Aorta (tissue), 5 donors: ENCODE results near the gene EXOC3L1. TPM values are rescaled to one million over a fixed set of nuclear protein-coding genes. Genes with fewer than 3 reads are reported as not detected.

Experiments
- ATAC-seq: fragments of 200-7000 bp; cut with Tn5 transposase; one replicate; pipeline ENCODE4 v1.9.1; 2022; ENCODE audit warnings: moderate library complexity; ENCODE audit not compliant: low FRiP score
- DNase-seq, 2 donors: peaks; one replicate each; pipeline ENCODE4 v3.0.0-alpha.2; 2020
- H3K27ac ChIP-seq, 2 donors: one replicate each; pipeline ENCODE4 v1.5.1; 2013; ENCODE audit warnings: low read length in 2 of 2, mild to moderate bottlenecking in 2 of 2, moderate library complexity in 2 of 2, control low read depth in 1 of 2, inconsistent platforms in 1 of 2, low read depth in 1 of 2
- H3K27me3 ChIP-seq, 2 donors: one replicate each; pipeline ENCODE4 v1.6.1; 2013; ENCODE audit warnings: control low read depth in 1 of 2, low read length in 1 of 2, mild to moderate bottlenecking in 1 of 2, moderate library complexity in 1 of 2; ENCODE audit not compliant: insufficient read depth in 2 of 2, control insufficient read depth in 1 of 2
- H3K36me3 ChIP-seq, 2 donors: one replicate each; pipeline ENCODE4 v1.6.1; 2013; ENCODE audit warnings: control low read depth in 1 of 2, low read length in 1 of 2, mild to moderate bottlenecking in 1 of 2; ENCODE audit not compliant: insufficient read depth in 2 of 2, control insufficient read depth in 1 of 2
- H3K4me1 ChIP-seq, 2 donors: one replicate each; pipeline ENCODE4 v1.6.1; 2013; ENCODE audit warnings: low read length in 2 of 2, control low read depth in 1 of 2, mild to moderate bottlenecking in 1 of 2, moderate library complexity in 1 of 2; ENCODE audit not compliant: insufficient read depth in 2 of 2, control insufficient read depth in 1 of 2
- H3K4me3 ChIP-seq, 2 donors: one replicate each; pipeline ENCODE4 v1.5.1; 2013; ENCODE audit warnings: low read length in 2 of 2, control low read depth in 1 of 2, mild to moderate bottlenecking in 1 of 2
- H3K9me3 ChIP-seq: one replicate; pipeline ENCODE4 v1.6.1; 2013; ENCODE audit warnings: mild to moderate bottlenecking, low read length; ENCODE audit not compliant: control insufficient read depth
- WGBS, 2 donors: extraction: QIAGEN DNeasy Blood & Tissue Kit; methylation state at CpG; one replicate each; pipeline ENCODE4 v1.1.7; 2013; 5-methylcytosine and 5-hydroxymethylcytosine counted together
- intact Hi-C, 2 donors: fragments of 100-400 bp; cut with DNase I; formaldehyde crosslinking; loops; one replicate each; pipeline versions ENCODE4 v1.14.2 to v1.15.0; 2022
- polyA plus RNA-seq, 2 donors: library from polyadenylated mRNA; stranded (reverse); fragments of 200-250 nt; gene quantifications; one replicate each; pipeline ENCODE4 v1.2.3, GENCODE V29; 2013
- total RNA-seq, 2 donors: library from RNA; stranded (reverse); fragmentation: NEBNext Ultra II Directional; extraction: Animal tissue kit (Norgen Biotek cat#: 25700); gene quantifications; one replicate each; pipeline ENCODE4 v1.2.1, GENCODE V29; 2021
- donor health status: healthy with polysubstance abuse.
- donor health status: Bipolar disorder and iron deficiency.
- donor health status: DM: no; HTN: no; CAD: no.
- donor health status: DM: no; HTN: no; CAD: no.
- donor health status: DM: yes; HTN: yes; CAD: no.

EXOC3L1 gene
- total and polyA plus RNA-seq, 4 donors, result 0.51 to 4.4 (median 1.5) TPM

GRCh38 chr16:67157106-67157748 lies 32.7 kb downstream of the EXOC3L1 start:
- Histone ChIP-seq H3K4me1 (no peaks in the 10 kb centered on the region), H3K4me3 (no peak overlapping the region), H3K9me3 (no peaks in the 10 kb centered on the region), H3K27me3 (no peaks in the 10 kb centered on the region), H3K36me3 (no peaks in the 10 kb centered on the region), H3K27ac (no peak overlapping the region)
- ATAC-seq (no peak), DNase-seq (no peak)
- WGBS, 2 donors, result 77 to 78% methylated on average over 7 of the region's 7 CpGs
- intact Hi-C loops, result loop anchor here in 1 of 2 donors (5.0 to 10.0 kb wide), 2 partner anchors 140 to 262 kb away; no protein-coding TSS in a partner anchor

DNA sequence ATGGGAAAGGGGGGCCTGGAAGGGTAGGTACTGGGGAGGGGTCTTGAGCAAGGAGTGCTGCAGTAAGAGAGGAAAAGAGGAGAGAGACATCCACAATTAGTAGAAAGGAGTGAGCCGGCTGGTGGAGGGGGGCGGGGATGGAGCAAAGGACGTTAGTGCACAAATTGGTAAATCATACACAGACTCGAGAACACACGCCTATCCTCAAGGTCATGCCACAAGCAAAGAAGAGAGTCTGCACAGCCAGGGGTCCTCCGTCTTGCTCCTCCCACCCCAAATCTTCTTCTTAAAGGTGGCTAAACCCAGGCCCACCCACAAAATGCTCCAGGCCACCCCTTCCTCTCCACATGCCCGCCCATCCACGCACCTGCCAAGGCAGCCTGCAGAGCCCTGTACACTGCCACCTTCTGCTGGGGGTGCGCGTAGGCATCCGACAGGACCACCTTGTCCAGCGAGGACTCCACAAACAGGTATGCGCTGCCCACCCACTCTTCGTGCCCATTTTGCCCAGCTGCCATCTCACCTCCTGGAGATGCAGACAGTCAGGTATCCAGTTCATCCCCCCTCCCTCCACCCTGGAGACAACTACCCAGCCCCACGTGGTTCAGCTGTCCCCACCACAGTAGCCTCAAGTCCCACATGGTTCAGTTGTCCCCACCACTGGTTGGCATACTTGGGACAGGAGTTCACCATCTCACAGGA lies 33.6 kb downstream of the EXOC3L1 start:
- intact Hi-C loops, result loop anchor here in 1 of 2 donors (5.0 to 10.0 kb wide), 2 partner anchors 139 to 261 kb away; no protein-coding TSS in a partner anchor
- DNase-seq (peak in 1 of 2 donors; percentile 36), ATAC-seq (no peak)
- Histone ChIP-seq H3K4me3 (no peak overlapping the region), H3K27ac (no peak overlapping the region), H3K27me3 (no peaks in the 10 kb centered on the region), H3K36me3 (no peaks in the 10 kb centered on the region), H3K4me1 (no peaks in the 10 kb centered on the region), H3K9me3 (no peaks in the 10 kb centered on the region)
- 75 to 76% methylated on average over 15 of the region's 15 CpGs for WGBS, 2 donors

GRCh38 chr16:67155295-67156142 lies 34.4 kb downstream of the EXOC3L1 start:
- no peaks in the 10 kb centered on the region for H3K4me1 ChIP-seq
- intact Hi-C loops, result loop anchor here (1.0 to 10.0 kb wide), 4 partner anchors 138 to 261 kb away; no protein-coding TSS in a partner anchor
- no peaks in the 10 kb centered on the region for H3K27me3 ChIP-seq
- H3K27ac ChIP-seq, result no peak overlapping the region
- ATAC-seq (peak; percentile 86), DNase-seq (peak; percentile 77 to 92)
- H3K9me3 ChIP-seq, result no peaks in the 10 kb centered on the region
- 10 to 12% methylated on average over 68 to 74 of the region's 74 CpGs for WGBS, 2 donors
- no peak overlapping the region for H3K4me3 ChIP-seq
- H3K36me3 ChIP-seq, result no peaks in the 10 kb centered on the region

GRCh38 chr16:67154578-67155294 lies 35.2 kb downstream of the EXOC3L1 start:
- DNase-seq, result peak in 1 of 2 donors; percentile 43
- Histone ChIP-seq H3K27ac (no peak overlapping the region), H3K36me3 (no peaks in the 10 kb centered on the region), H3K27me3 (no peaks in the 10 kb centered on the region), H3K4me1 (no peaks in the 10 kb centered on the region), H3K9me3 (no peaks in the 10 kb centered on the region), H3K4me3 (no peak overlapping the region)
- intact Hi-C loops, result loop anchor here (1.0 to 10.0 kb wide), 6 partner anchors 47 to 260 kb away; partner anchors contain the start of gene PHAF1 (in 1 of the 2)
- ATAC-seq, result no peak
- WGBS, 2 donors, result 37 to 38% methylated on average over 52 to 61 of the region's 61 CpGs

- no peaks in the 10 kb centered on the region for H3K36me3 ChIP-seq
- no peak for ATAC-seq
- WGBS, 2 donors, result 53% methylated on average over 8 of the region's 8 CpGs
- no peaks in the 10 kb centered on the region for H3K4me1 ChIP-seq
- H3K27ac ChIP-seq, result no peak overlapping the region
- H3K27me3 ChIP-seq, result no peaks in the 10 kb centered on the region
- no peaks in the 10 kb centered on the region for H3K9me3 ChIP-seq
- intact Hi-C loops, result loop anchor here (5.0 to 10.0 kb wide), 3 partner anchors 44 to 257 kb away; partner anchors contain the start of gene PHAF1 (in 1 of the 2)
- peak in 1 of 2 donors; percentile 70 for DNase-seq
- H3K4me3 ChIP-seq, result no peak overlapping the region
Observed at GRCh38 chr16:67151431-67152097, 38.4 kb downstream of the EXOC3L1 start.

- DNase-seq, result peak; percentile 89 to 93
- peak; percentile 88 for ATAC-seq
- WGBS, 2 donors, result 0% methylated on average over 34 of the region's 34 CpGs
- H3K36me3 ChIP-seq, result no peaks in the 10 kb centered on the region
- intact Hi-C loops, result loop anchor here (5.0 to 10.0 kb wide), 3 partner anchors 44 to 256 kb away; partner anchors contain the start of gene PHAF1 (in 1 of the 2)
- H3K27me3 ChIP-seq, result no peaks in the 10 kb centered on the region
- H3K27ac ChIP-seq, result peak within 1 kb of the TSS in 1 of 2 donors; percentile 41
- peak within 1 kb of the TSS; percentile 49 to 59 for H3K4me3 ChIP-seq
- no peaks in the 10 kb centered on the region for H3K9me3 ChIP-seq
- H3K4me1 ChIP-seq, result no peaks in the 10 kb centered on the region
Observed at GRCh38 chr16:67150833-67151396, 39.0 kb downstream of the EXOC3L1 start, which contains the start of gene B3GNT9. Gene B3GNT9, minus strand, starts transcription at chr16:67150998. Its CDS starts 513 bp downstream, at chr16:67150485.

DNA sequence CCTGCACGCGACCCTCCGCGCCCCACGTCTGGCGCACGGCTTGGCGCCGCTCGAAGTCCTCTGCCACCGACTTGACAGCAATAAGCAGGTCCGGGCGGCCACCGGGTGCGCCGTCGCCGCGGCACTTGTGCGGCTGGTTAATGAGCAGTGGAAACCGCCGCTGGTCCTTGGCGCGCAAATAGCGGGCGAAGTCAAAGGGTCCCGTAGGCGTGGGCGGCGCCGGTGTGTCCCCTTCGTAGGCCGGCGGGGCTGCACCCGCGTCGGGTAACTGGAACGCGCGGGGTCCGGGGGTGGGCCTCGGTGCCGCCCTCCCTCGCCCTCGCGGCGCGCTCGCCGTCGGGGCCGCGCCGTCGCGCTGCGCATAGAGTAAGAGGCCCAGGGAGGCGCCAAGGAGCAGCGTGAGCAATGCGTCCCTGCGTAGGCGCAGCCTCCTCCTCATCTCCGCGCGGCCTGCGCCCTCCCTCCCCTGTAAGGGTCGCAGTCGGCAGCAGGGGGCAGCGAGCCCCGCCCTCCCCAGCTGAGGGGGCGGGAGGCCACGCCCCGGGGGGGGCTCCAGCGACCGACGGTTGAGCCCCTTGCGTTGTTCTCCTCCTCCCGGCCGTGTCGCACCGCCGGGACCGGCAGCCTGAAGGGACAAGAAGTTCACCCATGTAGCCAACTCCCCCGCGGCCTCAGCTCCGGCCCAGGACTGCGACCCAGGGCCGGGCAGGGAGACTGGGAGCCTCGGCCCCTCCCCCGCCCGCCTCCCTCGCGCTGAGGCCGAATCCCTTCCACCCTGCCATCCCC lies 39.7 kb downstream of the EXOC3L1 start:
- 10% methylated on average over 92 to 94 of the region's 94 CpGs for WGBS, 2 donors
- Histone ChIP-seq H3K36me3 (peaks cover 0 to 2% of the 10 kb centered on the region in 2 donors), H3K4me1 (no peaks in the 10 kb centered on the region), H3K27me3 (no peaks in the 10 kb centered on the region), H3K4me3 (peak overlapping the region; percentile 49 to 59), H3K9me3 (no peaks in the 10 kb centered on the region), H3K27ac (peak overlapping the region in 1 of 2 donors; percentile 41)
- DNase-seq (peak; percentile 64 to 87), ATAC-seq (peak; percentile 74)
- intact Hi-C loops, result loop anchor here (5.0 to 10.0 kb wide), 3 partner anchors 43 to 255 kb away; partner anchors contain the start of gene PHAF1 (in 1 of the 2)
